ENCODE data around the gene IGSF8.
A peak's percentile ranks its signal among the peaks of the same experiment; 100 is the strongest.

Gene IGSF8

GRCh38 chr1:160091666-160092223 lies 6.7 kb downstream of the IGSF8 start:
- DNase-seq (ENCODE audit: low spot score): no peak
- TF ChIP-seq, protein P1, sequence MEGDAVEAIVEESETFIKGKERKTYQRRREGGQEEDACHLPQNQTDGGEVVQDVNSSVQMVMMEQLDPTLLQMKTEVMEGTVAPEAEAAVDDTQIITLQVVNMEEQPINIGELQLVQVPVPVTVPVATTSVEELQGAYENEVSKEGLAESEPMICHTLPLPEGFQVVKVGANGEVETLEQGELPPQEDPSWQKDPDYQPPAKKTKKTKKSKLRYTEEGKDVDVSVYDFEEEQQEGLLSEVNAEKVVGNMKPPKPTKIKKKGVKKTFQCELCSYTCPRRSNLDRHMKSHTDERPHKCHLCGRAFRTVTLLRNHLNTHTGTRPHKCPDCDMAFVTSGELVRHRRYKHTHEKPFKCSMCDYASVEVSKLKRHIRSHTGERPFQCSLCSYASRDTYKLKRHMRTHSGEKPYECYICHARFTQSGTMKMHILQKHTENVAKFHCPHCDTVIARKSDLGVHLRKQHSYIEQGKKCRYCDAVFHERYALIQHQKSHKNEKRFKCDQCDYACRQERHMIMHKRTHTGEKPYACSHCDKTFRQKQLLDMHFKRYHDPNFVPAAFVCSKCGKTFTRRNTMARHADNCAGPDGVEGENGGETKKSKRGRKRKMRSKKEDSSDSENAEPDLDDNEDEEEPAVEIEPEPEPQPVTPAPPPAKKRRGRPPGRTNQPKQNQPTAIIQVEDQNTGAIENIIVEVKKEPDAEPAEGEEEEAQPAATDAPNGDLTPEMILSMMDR (IDR thresholded peaks at IDR 0.05; ENCODE audit: extremely low read depth, insufficient read depth, missing control alignments): no peak
- in situ Hi-C loops (cut with MboI; ENCODE audit: low pct_unique_long_range_greater_than_20kb, low sequenced_read_pairs, unreplicated experiment): no loop called here

GRCh38 chr1:160090760-160091159 lies 7.7 kb downstream of the IGSF8 start:
- in situ Hi-C loops (cut with MboI; ENCODE audit: low pct_unique_long_range_greater_than_20kb, low sequenced_read_pairs, unreplicated experiment): no loop called here
- TF ChIP-seq, protein P1 (IDR thresholded peaks at IDR 0.05; ENCODE audit: extremely low read depth, insufficient read depth, missing control alignments): no peak
- no peak for DNase-seq (ENCODE audit: low spot score)

DNA sequence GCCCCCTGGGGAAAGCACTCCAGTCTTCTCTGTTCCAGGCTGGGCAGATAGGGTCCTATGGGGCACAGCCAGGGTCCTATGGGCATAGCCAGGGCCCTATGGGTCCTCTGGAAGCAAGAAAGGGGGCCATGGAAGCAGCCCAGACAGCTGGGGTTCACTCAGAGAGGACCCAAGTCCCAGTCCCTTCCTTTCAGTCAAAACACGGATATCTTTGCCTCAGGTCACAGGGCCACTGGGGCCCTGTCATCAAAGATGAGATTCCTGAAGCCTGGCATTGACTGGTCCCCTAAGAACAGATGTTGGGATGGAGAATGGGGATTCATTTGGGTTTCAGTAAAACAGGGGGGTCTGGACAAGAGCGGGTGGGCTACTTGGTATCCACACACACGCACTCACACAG lies 8.5 kb downstream of the IGSF8 start:
- TF ChIP-seq, protein P1 (IDR thresholded peaks at IDR 0.05; ENCODE audit: extremely low read depth, insufficient read depth, missing control alignments): no peak
- DNase-seq (ENCODE audit: low spot score): no peak
- in situ Hi-C loops (cut with MboI; ENCODE audit: low pct_unique_long_range_greater_than_20kb, low sequenced_read_pairs, unreplicated experiment): no loop called here

DNA sequence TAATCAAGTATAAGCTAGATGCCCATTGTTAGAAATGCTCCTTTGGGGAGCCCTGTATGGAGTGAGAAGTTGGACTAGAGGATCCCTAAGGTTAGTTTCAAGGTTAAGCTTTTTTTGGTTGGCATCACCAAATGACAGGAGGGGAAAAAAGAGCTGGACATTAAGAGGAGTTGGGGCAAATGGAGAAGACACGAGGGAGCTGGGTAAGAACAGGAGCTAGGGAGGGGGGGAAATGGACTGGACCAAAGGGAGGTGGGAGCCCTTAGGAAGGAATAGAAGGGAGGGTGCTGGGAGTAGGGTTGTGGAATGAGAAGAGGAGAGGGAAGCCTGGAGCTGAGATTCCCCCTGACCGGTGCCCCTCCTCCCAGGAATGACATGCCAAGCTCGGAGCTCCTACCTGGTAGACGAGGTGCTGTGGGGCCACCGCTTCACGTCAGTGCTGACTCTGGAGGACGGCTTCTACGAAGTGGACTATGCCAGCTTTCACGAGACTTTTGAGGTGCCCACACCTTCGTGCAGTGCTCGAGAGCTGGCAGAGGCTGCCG lies 11.2 kb downstream of the IGSF8 start:
- DNase-seq (ENCODE audit: low spot score): no peak
- TF ChIP-seq, protein P1 (IDR thresholded peaks at IDR 0.05; ENCODE audit: extremely low read depth, insufficient read depth, missing control alignments): no peak
- in situ Hi-C loops (cut with MboI; ENCODE audit: low pct_unique_long_range_greater_than_20kb, low sequenced_read_pairs, unreplicated experiment): no loop called here

DNA sequence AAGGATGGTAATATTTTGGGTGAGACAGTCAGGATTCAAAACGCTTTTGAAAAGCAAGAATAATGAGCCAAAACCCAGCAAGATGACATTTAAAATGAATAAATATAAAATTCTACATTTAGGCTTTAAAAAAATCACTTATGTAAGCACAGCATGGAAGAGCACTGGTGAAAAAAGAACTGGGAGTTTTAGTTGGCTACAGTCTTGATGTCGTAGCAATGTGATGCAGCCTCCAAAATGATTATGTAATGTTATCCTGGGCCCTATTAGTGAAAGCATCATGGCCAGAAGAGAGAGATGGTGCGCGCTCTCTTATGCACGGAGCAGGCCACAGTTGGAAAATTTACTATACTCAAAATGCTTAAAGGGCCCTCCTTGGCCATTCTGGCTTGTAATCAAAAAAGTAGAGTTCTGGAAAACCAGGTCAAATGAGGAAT lies 11.9 kb downstream of the IGSF8 start:
- in situ Hi-C loops (cut with MboI; ENCODE audit: low pct_unique_long_range_greater_than_20kb, low sequenced_read_pairs, unreplicated experiment): no loop called here
- DNase-seq (ENCODE audit: low spot score): no peak
- TF ChIP-seq, protein P1 (IDR thresholded peaks at IDR 0.05; ENCODE audit: extremely low read depth, insufficient read depth, missing control alignments): no peak

DNA sequence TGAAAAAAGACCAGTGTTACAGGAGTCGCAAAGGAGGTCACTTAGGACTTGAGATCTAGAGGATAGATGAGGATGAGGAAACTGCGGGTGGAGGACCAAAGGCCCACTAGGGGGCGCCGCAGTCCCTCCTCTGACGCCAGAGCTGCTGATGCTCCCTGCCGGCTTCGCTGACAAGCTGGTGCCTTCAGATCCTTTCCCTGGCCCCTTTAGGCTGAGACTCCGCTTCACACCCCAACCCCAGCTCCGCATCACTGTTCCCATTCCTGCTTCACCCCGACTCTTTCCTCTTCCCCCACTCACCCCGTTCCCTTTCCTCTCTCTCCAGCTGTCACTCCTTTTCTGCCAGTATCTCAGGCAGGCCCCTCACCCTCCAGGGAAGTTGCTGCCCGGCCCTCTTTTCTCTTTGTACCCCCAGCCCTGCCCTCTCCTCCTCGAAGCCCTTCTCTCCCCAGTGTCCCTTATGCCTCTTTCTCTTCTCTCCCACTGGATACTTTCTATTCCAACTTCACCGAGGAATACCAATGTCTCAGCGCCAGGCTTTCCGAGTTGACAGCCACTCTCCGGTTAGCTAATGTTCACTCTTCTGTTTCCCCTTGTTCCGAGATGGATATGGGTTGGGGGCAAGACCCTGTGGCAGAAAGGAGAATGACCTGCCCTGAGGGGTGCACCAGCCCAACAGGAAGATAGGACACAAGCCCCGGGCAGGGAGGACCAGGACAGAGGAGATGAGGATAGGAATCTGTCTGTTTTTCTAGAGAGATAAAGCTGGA lies 12.5 kb downstream of the IGSF8 start:
- peak; percentile 93 for DNase-seq (ENCODE audit: low spot score)
- in situ Hi-C loops (cut with MboI; ENCODE audit: low pct_unique_long_range_greater_than_20kb, low sequenced_read_pairs, unreplicated experiment): no loop called here
- TF ChIP-seq, protein P1 (IDR thresholded peaks at IDR 0.05; ENCODE audit: extremely low read depth, insufficient read depth, missing control alignments): peak; percentile 84

Measured in GM13977 (cell line).